GM19372 (cell line): Measurements from ENCODE around the gene OSBPL5.

ENCODE experiments used
- ATAC-seq: cut with Tn5 transposase; IDR thresholded peaks from one replicate; pipeline ENCODE4 v1.9.1; 2021; ENCODE audit warnings: mild to moderate bottlenecking, low read depth, moderate library complexity; ENCODE audit not compliant: unreplicated experiment

Gene OSBPL5

GRCh38 chr11:3164552-3165151 lies 458 bp downstream of the OSBPL5 start:
- ATAC-seq, result no peak

GRCh38 chr11:3164138-3164551 lies 965 bp downstream of the OSBPL5 start:
- no peak for ATAC-seq

GRCh38 chr11:3163241-3163981 lies 1.7 kb downstream of the OSBPL5 start:
- no peak for ATAC-seq

GRCh38 chr11:3162410-3163240 lies 2.5 kb downstream of the OSBPL5 start:
- no peak for ATAC-seq

GRCh38 chr11:3161720-3162409 lies 3.2 kb downstream of the OSBPL5 start:
- ATAC-seq, result no peak

- ATAC-seq, result no peak
Measured at GRCh38 chr11:3161309-3161708, 3.8 kb downstream of the OSBPL5 start.

- no peak for ATAC-seq
Measured at GRCh38 chr11:3160252-3161031, 4.7 kb downstream of the OSBPL5 start.

GRCh38 chr11:3159296-3160190 lies 5.6 kb downstream of the OSBPL5 start:
- ATAC-seq, result no peak

- ATAC-seq, result no peak
Measured at GRCh38 chr11:3158821-3159220, 6.3 kb downstream of the OSBPL5 start.

- ATAC-seq, result no peak
Measured at GRCh38 chr11:3158131-3158591, 6.9 kb downstream of the OSBPL5 start.

GRCh38 chr11:3157381-3158130 lies 7.6 kb downstream of the OSBPL5 start:
- no peak for ATAC-seq

- ATAC-seq, result no peak
Measured at GRCh38 chr11:3156661-3157311, 8.3 kb downstream of the OSBPL5 start.

- ATAC-seq, result no peak
Measured at GRCh38 chr11:3156282-3156660, 8.8 kb downstream of the OSBPL5 start.

- ATAC-seq, result no peak
Measured at GRCh38 chr11:3155691-3156258, 9.3 kb downstream of the OSBPL5 start.

- no peak for ATAC-seq
Measured at GRCh38 chr11:3155216-3155615, 9.9 kb downstream of the OSBPL5 start.

- ATAC-seq, result no peak
Measured at GRCh38 chr11:3154001-3154599, 11.0 kb downstream of the OSBPL5 start.

GRCh38 chr11:3153291-3153861 lies 11.7 kb downstream of the OSBPL5 start:
- ATAC-seq, result no peak
